ENCODE measurements around the gene DPEP1.

DPEP1 gene

GRCh38 chr16:89573826-89574680, 39.4 kb upstream of the DPEP1 start:
- H3K27me3 Mint-ChIP-seq (ENCODE audit: low read depth), result peaks cover 24% of the 10 kb centered on the region
- peaks cover 5% of the 10 kb centered on the region for H3K4me1 Mint-ChIP-seq (ENCODE audit: low read depth)
- H3K27ac Mint-ChIP-seq, result no peak overlapping the region
- H3K9me3 Mint-ChIP-seq, result no peaks in the 10 kb centered on the region
- no peak overlapping the region for H3K4me3 Mint-ChIP-seq
- no peaks in the 10 kb centered on the region for H3K36me3 Mint-ChIP-seq (ENCODE audit: low read depth)

DNA sequence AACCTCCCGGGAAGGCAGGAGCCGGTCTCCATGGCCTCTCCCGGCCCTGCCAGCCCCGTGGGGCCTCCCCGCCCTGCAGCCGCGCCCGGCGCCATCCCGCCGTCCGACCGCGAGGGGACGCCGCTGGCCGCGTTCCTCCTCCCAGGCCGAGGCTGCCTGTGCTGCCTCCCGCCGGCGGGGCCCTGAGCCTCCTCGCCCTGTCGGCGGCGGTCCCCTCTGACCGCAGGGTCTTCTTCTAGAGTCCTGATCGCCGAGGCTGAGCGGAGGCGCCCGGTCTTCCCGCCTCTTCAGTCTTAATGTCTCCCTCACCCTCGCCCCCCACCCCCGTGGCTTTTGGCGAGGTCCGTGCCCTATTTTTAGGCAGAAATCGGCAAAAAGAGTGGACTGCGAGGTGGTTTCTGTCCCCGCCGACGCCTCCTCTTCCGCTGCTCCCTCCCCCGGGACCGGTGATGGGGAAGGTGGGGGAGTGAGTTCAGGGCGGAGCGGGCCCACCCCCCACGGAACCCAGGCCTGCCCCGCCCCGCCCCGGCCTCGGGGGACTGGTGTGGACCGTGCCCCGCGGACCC, 38.7 kb upstream of the DPEP1 start:
- no peak overlapping the region for H3K4me3 Mint-ChIP-seq
- H3K36me3 Mint-ChIP-seq (ENCODE audit: low read depth), result no peaks in the 10 kb centered on the region
- H3K9me3 Mint-ChIP-seq, result no peaks in the 10 kb centered on the region
- H3K4me1 Mint-ChIP-seq (ENCODE audit: low read depth), result peaks cover 5% of the 10 kb centered on the region
- H3K27ac Mint-ChIP-seq, result no peak overlapping the region
- peaks cover 24% of the 10 kb centered on the region for H3K27me3 Mint-ChIP-seq (ENCODE audit: low read depth)

DNA sequence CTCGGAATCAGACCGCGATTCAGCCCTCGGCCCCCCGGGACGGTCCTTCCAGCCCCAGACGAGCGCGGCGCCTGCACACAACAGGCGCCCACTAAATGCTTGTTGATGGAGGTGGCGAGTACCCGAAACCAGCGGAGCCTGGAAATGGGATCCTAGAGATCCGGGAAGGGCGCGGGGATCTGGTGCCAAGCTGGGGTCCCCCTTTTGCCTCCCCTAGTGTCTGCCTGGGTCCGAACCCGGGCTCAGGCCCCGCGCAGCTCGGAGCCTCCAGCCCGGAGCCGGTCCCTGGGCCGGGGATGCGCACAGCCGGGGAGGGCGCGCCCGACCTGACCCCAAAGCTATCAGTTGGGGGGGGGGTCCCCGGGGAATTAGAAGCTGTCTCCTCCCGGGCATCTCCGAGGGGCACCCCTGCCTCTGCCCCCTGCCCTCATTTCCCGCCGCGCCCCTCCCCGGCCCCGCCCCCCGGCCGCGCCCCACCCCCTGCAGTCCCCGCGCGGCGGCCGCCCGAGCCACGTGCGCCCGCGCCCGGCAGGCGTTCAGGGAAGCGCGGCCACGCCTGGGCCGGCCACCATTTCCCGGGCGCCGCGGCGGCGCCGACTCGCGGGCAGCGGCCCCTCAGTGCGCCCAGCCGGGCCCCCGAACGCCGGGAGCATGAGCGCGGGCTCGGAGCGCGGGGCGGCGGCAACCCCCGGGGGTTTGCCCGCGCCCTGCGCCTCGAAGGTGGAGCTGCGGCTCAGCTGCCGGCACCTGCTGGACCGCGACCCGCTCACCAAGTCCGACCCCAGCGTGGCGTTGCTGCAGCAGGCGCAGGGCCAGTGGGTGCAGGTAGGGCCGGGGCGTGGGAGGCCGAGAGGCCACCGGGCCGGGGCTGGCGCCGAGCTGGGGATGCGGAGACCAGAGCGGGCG, 37.9 kb upstream of the DPEP1 start, which contains the start of gene CPNE7:
Gene CPNE7, plus strand, starts transcription at position 512 of the 906 bp plus-strand sequence. Its CDS starts 140 bp downstream, at position 652.
- Mint-ChIP-seq H3K36me3 (ENCODE audit: low read depth) (no peaks in the 10 kb centered on the region), H3K4me1 (ENCODE audit: low read depth) (peaks cover 5% of the 10 kb centered on the region), H3K27me3 (ENCODE audit: low read depth) (peaks cover 24% of the 10 kb centered on the region), H3K27ac (no peak within 1 kb of the TSS), H3K9me3 (no peaks in the 10 kb centered on the region), H3K4me3 (no peak within 1 kb of the TSS)

DNA sequence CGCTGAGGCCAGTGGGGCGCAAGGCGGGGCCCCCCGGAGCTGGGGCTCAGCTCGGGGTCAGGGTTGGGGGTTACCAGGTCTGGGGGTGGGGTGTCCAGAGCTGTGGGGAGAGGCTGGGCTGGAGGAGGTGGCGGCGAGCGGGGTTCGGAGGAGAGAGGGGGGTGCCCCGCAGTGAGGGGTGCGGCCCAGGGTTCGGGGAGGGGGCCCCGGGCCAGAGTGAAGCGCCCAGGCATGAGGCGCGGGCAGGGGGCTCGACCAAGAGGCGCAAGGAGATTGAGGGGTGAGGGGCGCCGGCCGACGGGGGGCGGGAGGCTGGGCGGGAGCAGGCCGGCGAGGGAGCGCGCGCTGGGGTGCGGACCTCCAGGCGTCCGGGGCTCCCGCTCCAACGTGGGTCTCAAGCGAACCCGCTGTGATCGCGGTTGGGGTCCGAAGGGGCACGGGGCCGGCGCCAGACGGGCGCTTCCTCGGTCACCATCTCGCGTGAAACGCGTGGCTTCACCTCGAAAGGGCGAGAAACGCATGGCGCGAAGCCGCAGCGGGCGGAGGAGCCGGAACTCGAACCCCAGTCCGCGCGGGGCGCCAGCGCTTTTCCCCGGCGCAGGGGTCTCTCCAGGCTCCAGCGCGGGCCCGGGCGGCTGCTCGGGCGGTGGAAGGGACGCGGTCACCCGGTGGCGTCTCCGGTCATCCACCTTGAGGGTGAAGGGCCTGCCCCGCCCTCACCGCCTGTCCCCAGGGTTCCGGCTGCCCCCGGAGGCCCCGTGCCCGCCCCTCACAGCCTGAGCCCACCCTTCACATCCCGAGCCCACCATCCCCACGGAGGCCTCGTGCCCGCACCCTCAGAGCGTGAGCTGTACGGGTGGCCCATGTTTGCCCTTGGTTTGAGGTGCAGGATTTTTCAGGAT, 37.0 kb upstream of the DPEP1 start:
- Mint-ChIP-seq H3K4me3 (no peak overlapping the region), H3K4me1 (ENCODE audit: low read depth) (peaks cover 5% of the 10 kb centered on the region), H3K27me3 (ENCODE audit: low read depth) (peaks cover 24% of the 10 kb centered on the region), H3K36me3 (ENCODE audit: low read depth) (no peaks in the 10 kb centered on the region), H3K9me3 (no peaks in the 10 kb centered on the region), H3K27ac (no peak overlapping the region)

DNA sequence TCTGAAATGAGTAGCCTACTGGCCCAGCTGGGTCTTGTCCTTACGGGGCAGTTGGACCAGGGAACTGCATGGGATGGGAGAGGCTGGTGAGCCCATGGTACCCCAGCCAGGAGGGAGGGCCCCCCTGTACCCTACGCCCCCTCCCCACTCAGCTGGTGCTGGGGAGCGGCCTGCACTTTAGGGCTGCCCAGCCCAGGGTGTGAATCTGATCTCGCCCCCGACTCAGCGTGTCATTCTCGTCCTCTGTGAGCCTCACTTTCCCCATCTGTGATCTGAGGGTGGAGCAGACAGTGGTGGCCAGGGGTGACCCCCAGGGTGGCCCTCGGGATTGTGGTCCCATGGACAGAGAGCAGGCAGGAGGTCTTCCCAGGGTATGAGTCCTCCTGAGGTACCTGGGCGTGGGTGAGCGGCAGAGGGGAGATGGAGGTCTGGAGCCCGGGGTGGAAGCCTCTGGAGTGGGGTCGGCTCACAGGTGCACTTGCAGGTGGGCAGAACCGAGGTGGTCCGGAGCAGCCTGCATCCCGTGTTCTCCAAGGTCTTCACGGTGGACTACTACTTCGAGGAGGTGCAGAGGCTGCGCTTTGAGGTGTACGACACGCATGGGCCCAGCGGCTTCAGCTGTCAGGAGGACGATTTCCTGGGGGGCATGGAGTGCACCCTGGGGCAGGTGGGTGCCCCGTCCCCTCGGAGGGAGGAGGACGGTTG, 36.2 kb upstream of the DPEP1 start:
- Mint-ChIP-seq H3K9me3 (no peaks in the 10 kb centered on the region), H3K27me3 (ENCODE audit: low read depth) (peaks cover 21% of the 10 kb centered on the region), H3K4me1 (ENCODE audit: low read depth) (peaks cover under 1% of the 10 kb centered on the region), H3K27ac (no peak overlapping the region), H3K36me3 (ENCODE audit: low read depth) (no peaks in the 10 kb centered on the region), H3K4me3 (no peak overlapping the region)

GRCh38 chr16:89579351-89579750, 34.1 kb upstream of the DPEP1 start:
- H3K4me3 Mint-ChIP-seq, result no peak overlapping the region
- H3K27me3 Mint-ChIP-seq (ENCODE audit: low read depth), result peaks cover 8% of the 10 kb centered on the region
- no peaks in the 10 kb centered on the region for H3K36me3 Mint-ChIP-seq (ENCODE audit: low read depth)
- H3K9me3 Mint-ChIP-seq, result no peaks in the 10 kb centered on the region
- no peaks in the 10 kb centered on the region for H3K4me1 Mint-ChIP-seq (ENCODE audit: low read depth)
- H3K27ac Mint-ChIP-seq, result no peak overlapping the region

DNA sequence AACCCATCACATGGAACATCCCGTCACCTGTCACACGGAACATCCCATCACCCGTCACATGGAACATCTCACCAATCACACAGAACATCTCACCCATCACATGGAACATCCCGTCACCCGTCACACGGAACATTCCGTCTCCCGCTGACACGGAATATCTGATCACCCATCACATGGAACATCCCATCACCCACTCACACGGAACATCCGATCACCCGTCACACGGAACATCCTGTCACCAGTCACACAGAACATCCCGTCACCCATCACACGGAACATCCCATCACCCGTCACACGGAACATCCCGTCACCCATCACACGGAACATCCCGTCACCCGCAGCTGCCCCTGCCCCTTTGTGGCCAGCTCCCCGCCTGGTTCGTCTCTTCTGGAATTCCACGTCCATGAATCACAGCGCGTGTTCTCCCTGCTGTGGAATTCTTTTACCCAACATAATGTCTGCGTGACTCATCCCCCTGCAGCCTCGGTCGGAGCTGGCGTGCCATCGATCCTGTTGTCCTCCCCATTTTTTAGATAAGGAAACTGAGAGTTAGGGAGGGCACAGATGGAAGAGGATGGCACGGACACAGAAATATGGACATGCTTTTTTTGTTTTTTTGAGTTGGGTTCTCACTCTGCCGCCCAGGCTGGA, 32.3 kb upstream of the DPEP1 start:
- H3K4me1 Mint-ChIP-seq (ENCODE audit: low read depth), result no peaks in the 10 kb centered on the region
- no peak overlapping the region for H3K27ac Mint-ChIP-seq
- peaks cover 8% of the 10 kb centered on the region for H3K27me3 Mint-ChIP-seq (ENCODE audit: low read depth)
- no peaks in the 10 kb centered on the region for H3K9me3 Mint-ChIP-seq
- no peaks in the 10 kb centered on the region for H3K36me3 Mint-ChIP-seq (ENCODE audit: low read depth)
- no peak overlapping the region for H3K4me3 Mint-ChIP-seq

DNA sequence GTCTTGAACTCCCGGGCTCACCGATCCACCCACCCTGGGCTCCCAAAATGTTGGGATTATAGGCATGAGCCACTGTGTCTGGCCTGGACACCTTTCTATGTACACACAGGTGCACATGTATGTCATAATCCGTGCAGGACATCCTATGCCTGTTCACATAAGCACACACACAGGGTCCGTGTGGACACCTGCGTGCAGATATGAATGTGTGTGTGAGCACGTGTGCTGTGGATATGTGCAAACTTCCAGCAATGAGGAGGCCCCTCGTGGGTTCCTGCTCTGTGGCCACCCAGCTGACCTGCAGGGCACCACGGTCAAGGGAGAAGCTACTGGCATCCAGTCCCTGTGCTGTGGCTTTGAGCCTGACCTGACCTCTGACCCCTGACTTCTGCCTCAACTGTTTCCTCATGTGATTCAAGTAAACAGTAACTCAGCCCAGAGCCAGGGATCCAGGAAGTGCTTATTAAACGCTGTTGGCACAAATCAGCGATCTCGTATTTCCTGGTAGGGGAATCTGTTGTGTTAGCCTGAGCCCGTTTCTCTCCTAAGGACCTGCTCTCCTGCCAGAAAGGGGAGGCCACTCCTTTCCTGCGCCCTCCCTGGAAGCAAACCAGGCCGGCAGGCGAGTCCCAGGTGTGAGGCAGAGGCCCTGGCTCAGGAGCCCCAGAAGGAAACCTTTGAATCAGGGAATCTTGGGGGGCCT, 31.4 kb upstream of the DPEP1 start:
- Mint-ChIP-seq H3K36me3 (ENCODE audit: low read depth) (no peaks in the 10 kb centered on the region), H3K27ac (no peak overlapping the region), H3K27me3 (ENCODE audit: low read depth) (peaks cover 7% of the 10 kb centered on the region), H3K4me3 (no peak overlapping the region), H3K4me1 (ENCODE audit: low read depth) (no peaks in the 10 kb centered on the region), H3K9me3 (no peaks in the 10 kb centered on the region)

DNA sequence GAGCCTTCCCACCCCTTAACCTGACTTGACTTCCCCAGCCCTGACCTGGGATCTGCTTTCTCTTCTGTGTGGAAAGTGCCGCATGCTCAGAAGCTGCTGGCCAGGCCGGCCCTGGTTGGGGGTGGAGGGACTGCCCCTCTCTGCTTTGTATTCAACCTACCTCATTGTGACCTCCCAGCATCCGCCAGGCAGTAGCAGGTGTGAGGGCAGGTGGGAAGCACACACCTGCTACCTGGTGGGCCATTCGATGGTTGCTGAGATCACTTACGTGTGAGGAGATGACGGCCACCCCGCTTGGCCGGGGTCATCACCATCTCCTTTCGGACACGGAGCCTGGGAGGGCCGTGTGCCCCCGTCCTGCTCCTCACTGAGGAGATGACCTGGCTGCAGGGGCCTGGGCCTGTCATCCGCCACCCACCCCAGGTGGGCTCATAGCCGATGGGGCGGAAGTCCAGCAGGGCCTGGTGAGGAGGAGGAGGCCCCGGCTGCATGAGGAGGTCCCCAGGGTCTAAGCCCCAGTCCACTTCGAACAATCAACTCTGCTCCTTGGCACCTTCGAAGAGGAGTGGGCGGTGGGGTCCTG, 30.7 kb upstream of the DPEP1 start:
- H3K27me3 Mint-ChIP-seq (ENCODE audit: low read depth), result peaks cover 3% of the 10 kb centered on the region
- H3K36me3 Mint-ChIP-seq (ENCODE audit: low read depth), result no peaks in the 10 kb centered on the region
- no peak overlapping the region for H3K4me3 Mint-ChIP-seq
- no peak overlapping the region for H3K27ac Mint-ChIP-seq
- H3K4me1 Mint-ChIP-seq (ENCODE audit: low read depth), result no peaks in the 10 kb centered on the region
- H3K9me3 Mint-ChIP-seq, result no peaks in the 10 kb centered on the region

GRCh38 chr16:89583197-89583894, 30.1 kb upstream of the DPEP1 start:
- Mint-ChIP-seq H3K4me3 (no peak overlapping the region), H3K27me3 (ENCODE audit: low read depth) (peaks cover 1% of the 10 kb centered on the region), H3K9me3 (no peaks in the 10 kb centered on the region), H3K27ac (no peak overlapping the region), H3K36me3 (ENCODE audit: low read depth) (no peaks in the 10 kb centered on the region), H3K4me1 (ENCODE audit: low read depth) (no peaks in the 10 kb centered on the region)

DNA sequence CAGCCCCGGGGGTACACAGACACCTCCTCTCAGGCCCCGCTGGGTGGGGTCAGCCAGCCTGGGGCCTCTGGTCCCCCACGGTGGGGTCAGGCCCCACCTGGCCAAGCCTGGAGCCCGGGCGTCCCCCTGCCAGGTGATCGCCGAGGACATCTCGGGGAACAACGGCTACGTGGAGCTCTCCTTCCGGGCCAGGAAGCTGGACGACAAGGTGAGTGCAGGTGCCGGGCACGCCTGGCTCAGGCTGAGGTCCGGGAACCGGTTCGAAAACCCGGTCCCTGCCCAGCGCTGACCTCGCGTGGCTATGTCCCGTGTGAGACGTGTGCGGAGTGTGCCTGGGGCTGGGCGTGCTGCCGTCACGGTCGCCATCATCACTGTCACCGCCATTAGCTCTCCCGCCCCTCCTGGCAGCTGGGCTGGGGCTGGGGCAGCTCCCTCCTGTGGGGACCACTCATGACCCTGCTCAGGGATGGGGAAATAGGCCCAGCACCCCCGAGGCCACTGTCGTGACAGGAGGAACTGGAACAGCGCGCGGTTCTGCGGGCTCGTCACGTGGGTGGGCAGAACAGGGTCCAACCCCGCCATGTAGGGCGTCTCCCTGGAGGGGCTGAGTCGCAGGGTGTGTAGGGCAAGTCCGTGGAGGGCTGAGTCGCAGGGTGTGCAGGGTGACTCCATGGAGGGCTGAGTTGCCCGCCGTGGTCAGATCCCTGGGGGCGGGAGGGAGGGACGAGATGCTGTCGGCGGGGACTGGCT, 29.4 kb upstream of the DPEP1 start:
- H3K9me3 Mint-ChIP-seq, result no peaks in the 10 kb centered on the region
- no peak overlapping the region for H3K27ac Mint-ChIP-seq
- no peak overlapping the region for H3K4me3 Mint-ChIP-seq
- H3K27me3 Mint-ChIP-seq (ENCODE audit: low read depth), result no peaks in the 10 kb centered on the region
- no peaks in the 10 kb centered on the region for H3K4me1 Mint-ChIP-seq (ENCODE audit: low read depth)
- H3K36me3 Mint-ChIP-seq (ENCODE audit: low read depth), result no peaks in the 10 kb centered on the region

All from T-helper 1 cell treated with Interleukin-12 subunit alpha and Interleukin-12 subunit beta and Interleukin-4 antibody, amounts not matched to agents 30 μg/mL and 1 μg/mL, for 36 hours (primary cell).